Measurements from ENCODE around the gene ESYT2. TPM values are rescaled to one million over a fixed set of nuclear protein-coding genes. Genes with fewer than 3 reads are reported as not detected.

ESYT2 gene
- total and polyA plus RNA-seq, 9 of the 15 experiments (the other 6 are each of a cell fraction or from before 2014, with no cell fraction given) = 5.8 to 86.9 (median 64.7) TPM

GRCh38 chr7:158865462-158865922, 36.2 kb upstream of the ESYT2 start (continued):
- TF ChIP-seq ZNF609 (CRISPR knock-in tag; IDR thresholded peaks at IDR 0.05; ENCODE audit: borderline replicate concordance) (no peak), ZNF584 (CRISPR knock-in tag; IDR thresholded peaks at IDR 0.05; ENCODE audit: low read depth) (peak; percentile 78), KLF16 (IDR thresholded peaks at IDR 0.05) (no peak), RREB1 (CRISPR knock-in tag; IDR thresholded peaks at IDR 0.05) (peak; percentile 82; the same call in 1 of the 2 replicates), MTA2 (IDR thresholded peaks at IDR 0.05; ENCODE audit: low read depth) (no peak), ID3 (CRISPR knock-in tag; IDR thresholded peaks at IDR 0.05) (no peak), ID3 (tag; IDR thresholded peaks at IDR 0.05) (no peak; the same call in 1 of the 2 replicates), SP2 (IDR thresholded peaks at IDR 0.05; ENCODE audit: extremely low read depth, low read depth, low read length, poor library complexity, severe bottlenecking) (no peak), ZNF253 (CRISPR knock-in tag; conservative IDR thresholded peaks at IDR 0.05) (no peak), HNRNPH1 (optimal IDR thresholded peaks at IDR 0.05; ENCODE audit: low read depth, low read length) (no peak), SRSF1 (IDR thresholded peaks at IDR 0.05; ENCODE audit: low read depth, low read length) (no peak), SRSF3 (IDR thresholded peaks at IDR 0.05; ENCODE audit: insufficient read depth, low read length) (no peak), RNF219 (CRISPR knock-in tag; IDR thresholded peaks at IDR 0.05) (no peak), ERF (CRISPR knock-in tag; IDR thresholded peaks at IDR 0.05) (0 out of 2 replicates have a peak, but pooled peaks have one; percentile 54), PHB (CRISPR knock-in tag; IDR thresholded peaks at IDR 0.05) (no peak)

All from K562 (cell line).